GM18519 (cell line): ENCODE data around the gene PPP1R8.

Experiments
- ATAC-seq: cut with Tn5 transposase; IDR thresholded peaks from one replicate; pipeline ENCODE4 v1.9.1; 2021; ENCODE audit warnings: mild to moderate bottlenecking, moderate library complexity; ENCODE audit not compliant: unreplicated experiment, low FRiP score

The PPP1R8 gene

GRCh38 chr1:27887215-27888021, 56.8 kb downstream of the PPP1R8 start:
- no peak for ATAC-seq

GRCh38 chr1:27889506-27889905, 58.9 kb downstream of the PPP1R8 start:
- no peak for ATAC-seq

- peak; percentile 34 for ATAC-seq
These were observed 60.8 kb downstream of the PPP1R8 start for GRCh38 chr1:27891196-27891889.

GRCh38 chr1:27894521-27894920, 63.9 kb downstream of the PPP1R8 start:
- no peak for ATAC-seq
